Bone marrow (tissue), 2 donors: ENCODE results near the gene TMEM91.

Experiments used
- DNase-seq, 2 donors: peaks; one replicate each; lab custom pipeline; 2025; lab: John Stamatoyannopoulos, UW

The TMEM91 gene

DNA sequence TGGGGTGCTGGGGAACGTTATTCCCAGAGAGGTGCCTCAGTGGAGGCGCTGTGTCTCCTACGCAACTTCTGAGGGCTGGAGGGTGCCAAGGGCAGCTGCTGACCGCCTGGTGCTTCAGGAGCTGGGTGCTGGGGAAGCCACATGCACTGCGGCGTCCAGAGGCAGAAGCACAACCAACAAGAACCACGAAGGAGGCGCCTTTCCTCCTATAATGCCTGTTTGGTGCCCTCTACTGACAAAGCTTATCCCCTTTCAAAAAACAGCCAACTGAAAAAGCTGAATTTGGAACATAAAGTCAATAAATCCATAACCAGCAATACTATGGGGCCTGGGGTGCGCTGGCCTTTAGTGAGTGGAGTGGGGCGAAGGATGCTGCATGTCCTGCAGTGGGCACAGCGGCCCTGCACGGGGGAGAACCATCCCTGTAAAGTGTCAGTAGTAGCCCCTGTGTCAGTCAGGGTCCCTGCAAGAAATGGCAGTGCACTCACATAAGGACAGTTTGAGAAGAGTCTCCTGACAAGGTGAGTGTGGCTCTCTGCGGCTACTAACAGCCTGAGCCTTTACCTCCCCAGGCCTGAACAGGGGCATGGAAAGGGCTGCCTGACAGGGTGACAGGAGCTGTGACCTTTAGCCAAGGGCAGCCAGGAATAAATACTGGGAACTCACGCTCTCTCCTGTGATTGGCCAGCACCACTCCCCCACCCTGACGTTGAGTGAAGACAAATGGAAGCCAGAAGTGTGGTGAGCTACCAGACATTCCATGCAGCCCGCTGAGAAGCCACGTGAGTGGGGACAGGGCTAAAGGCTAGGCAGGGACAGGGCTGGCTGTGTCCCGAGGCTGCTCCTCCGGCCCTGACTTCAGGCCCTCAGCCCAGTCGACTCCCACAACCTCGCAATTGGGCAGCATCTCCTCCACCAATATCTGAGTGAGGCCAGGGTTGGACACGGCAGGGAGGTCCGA, 55.4 kb downstream of the TMEM91 start:
- DNase-seq, result peak in 1 of 2 donors; percentile 54

DNA sequence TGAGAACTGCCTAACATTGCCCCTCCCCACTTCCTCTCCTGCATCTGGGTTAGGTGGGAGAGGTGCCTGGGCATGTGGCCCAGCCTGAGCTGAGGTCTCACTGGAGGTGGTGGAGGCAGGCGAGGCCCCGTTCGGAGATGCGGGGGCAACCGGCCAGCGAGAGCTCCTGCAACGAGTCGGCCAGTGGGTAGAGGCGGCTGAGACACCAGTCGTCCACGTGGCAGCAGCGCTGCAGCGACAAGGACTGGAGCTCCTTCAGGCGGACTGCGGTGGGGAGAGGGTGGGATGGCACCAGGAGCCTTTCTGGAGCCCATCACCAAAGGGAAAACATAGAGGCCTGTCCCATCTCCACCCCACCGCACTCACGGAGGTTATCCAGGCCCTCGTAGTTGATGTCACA, 56.8 kb downstream of the TMEM91 start:
- DNase-seq, result no peak
